OCI-LY3 (cell line): ENCODE measurements around the gene RPH3AL.

Source experiments
- CTCF ChIP-seq: fragments of 200-600, 300-600 bp; sonication (generic); IDR thresholded peaks from 2 replicates; pipeline ENCODE4 v1.5.1; 2014; ENCODE audit warnings: antibody characterized with exemption, low read length, low read depth
- EZH2phosphoT487 ChIP-seq: fragments of 200-600 bp; shearing (Covaris generic); IDR thresholded peaks from 2 replicates; pipeline ENCODE4 v1.6.1; 2018; ENCODE audit warnings: antibody characterized with exemption, mixed run types, low read depth

- TF ChIP-seq CTCF (no peak), EZH2phosphoT487 (no peak)
These were observed 12.2 kb upstream of the RPH3AL start for GRCh38 chr17:364766-365165.
